ENCODE measurements around the gene ST6GALNAC1.

Gene ST6GALNAC1

DNA sequence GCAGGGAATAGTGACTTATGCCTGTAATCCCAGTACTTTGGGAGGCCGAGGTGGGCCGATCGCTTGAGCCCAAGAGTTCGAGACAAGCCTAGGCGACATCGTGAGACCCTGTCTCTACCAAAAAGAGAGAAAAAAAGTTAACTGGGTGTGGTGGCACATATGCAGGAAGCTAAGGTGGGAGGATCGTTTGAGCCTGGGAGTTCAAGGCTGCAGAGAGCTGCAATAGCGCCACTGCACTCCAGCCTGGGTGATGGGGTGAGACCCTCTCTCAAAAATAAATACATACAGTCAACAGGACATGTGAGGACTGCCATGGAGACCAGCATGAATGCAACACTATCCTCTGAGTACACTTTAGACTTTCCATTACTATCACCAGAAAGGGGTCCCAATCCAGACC lies 42.5 kb downstream of the ST6GALNAC1 start:
- Histone ChIP-seq H4K20me1 (ENCODE audit: low read depth, low read length) (no peaks in the 10 kb centered on the region), H3F3A (ENCODE audit: insufficient read depth) (no peaks in the 10 kb centered on the region), H3K27me3 (ENCODE audit: low read length) (no peaks in the 10 kb centered on the region), H3K9me3 (ENCODE audit: insufficient read depth, low read length) (no peaks in the 10 kb centered on the region), H3K79me2 (ENCODE audit: insufficient read depth, low read length) (no peaks in the 10 kb centered on the region), H3K9ac (ENCODE audit: low read length) (no peak overlapping the region), H3K36me3 (ENCODE audit: low read length) (no peaks in the 10 kb centered on the region), H2AFZ (ENCODE audit: low read depth, low read length, severe bottlenecking) (no peak overlapping the region), H3K27ac (ENCODE audit: low read depth, low read length) (no peak overlapping the region), H3K4me2 (ENCODE audit: low read depth, low read length, poor library complexity, severe bottlenecking) (no peak overlapping the region), H3K4me3 (ENCODE audit: insufficient read depth, low read length, poor library complexity, severe bottlenecking) (no peak overlapping the region), H3K9me2 (replicated peaks; ENCODE audit: insufficient read depth, low read length) (no peaks in the 10 kb centered on the region)
- TF ChIP-seq, protein P1, sequence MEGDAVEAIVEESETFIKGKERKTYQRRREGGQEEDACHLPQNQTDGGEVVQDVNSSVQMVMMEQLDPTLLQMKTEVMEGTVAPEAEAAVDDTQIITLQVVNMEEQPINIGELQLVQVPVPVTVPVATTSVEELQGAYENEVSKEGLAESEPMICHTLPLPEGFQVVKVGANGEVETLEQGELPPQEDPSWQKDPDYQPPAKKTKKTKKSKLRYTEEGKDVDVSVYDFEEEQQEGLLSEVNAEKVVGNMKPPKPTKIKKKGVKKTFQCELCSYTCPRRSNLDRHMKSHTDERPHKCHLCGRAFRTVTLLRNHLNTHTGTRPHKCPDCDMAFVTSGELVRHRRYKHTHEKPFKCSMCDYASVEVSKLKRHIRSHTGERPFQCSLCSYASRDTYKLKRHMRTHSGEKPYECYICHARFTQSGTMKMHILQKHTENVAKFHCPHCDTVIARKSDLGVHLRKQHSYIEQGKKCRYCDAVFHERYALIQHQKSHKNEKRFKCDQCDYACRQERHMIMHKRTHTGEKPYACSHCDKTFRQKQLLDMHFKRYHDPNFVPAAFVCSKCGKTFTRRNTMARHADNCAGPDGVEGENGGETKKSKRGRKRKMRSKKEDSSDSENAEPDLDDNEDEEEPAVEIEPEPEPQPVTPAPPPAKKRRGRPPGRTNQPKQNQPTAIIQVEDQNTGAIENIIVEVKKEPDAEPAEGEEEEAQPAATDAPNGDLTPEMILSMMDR (IDR thresholded peaks at IDR 0.05; ENCODE audit: insufficient read depth, low read length, poor library complexity, severe bottlenecking), result no peak
- TF ChIP-seq EZH2phosphoT487 (conservative IDR thresholded peaks at IDR 0.05; ENCODE audit: low read length), result no peak

DNA sequence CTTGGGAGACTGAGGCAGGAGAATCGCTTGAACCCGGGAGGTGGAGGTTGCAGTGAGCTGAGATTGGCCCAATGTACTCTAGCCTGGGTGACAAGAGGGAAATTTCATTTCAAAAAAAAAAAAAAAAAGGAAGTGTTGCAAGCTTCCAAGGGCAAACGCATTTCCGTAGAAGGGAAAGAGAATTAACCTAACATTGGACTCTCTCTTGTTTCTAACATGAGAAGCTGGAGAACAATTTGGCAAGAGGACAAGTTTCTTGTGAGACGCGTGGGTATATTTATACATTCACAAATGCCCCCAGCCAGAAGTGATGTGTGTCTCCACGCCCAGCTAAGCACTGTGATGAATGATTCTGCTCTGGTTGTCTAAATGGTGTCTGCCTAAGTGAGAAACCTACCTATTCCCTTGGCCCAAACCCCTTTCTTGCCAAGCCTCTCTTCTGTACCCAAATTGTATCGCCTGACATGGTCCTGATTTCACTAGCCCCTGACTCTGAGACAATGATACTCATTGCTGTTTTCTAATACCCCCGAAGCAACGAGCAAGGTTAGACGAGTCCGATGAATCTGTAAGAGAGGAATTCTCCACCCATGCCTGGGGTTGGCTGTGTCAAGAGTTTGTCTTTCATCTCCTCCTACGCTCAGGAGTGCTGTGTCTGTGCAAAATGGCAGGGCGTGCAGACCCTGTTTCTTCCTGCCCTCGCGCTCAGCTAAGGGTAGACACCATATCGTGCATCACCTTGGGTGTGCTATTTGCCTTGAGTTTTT lies 43.7 kb downstream of the ST6GALNAC1 start:
- Histone ChIP-seq H3K9ac (ENCODE audit: low read length) (no peak overlapping the region), H3K79me2 (ENCODE audit: insufficient read depth, low read length) (no peaks in the 10 kb centered on the region), H3K9me3 (ENCODE audit: insufficient read depth, low read length) (no peaks in the 10 kb centered on the region), H2AFZ (ENCODE audit: low read depth, low read length, severe bottlenecking) (no peak overlapping the region), H3K36me3 (ENCODE audit: low read length) (no peaks in the 10 kb centered on the region), H3K4me3 (ENCODE audit: insufficient read depth, low read length, poor library complexity, severe bottlenecking) (no peak overlapping the region), H3K27ac (ENCODE audit: low read depth, low read length) (no peak overlapping the region), H3K9me2 (replicated peaks; ENCODE audit: insufficient read depth, low read length) (no peaks in the 10 kb centered on the region), H3K27me3 (ENCODE audit: low read length) (no peaks in the 10 kb centered on the region), H3K4me2 (ENCODE audit: low read depth, low read length, poor library complexity, severe bottlenecking) (no peak overlapping the region), H3F3A (ENCODE audit: insufficient read depth) (no peaks in the 10 kb centered on the region), H4K20me1 (ENCODE audit: low read depth, low read length) (no peaks in the 10 kb centered on the region)
- no peak for TF ChIP-seq EZH2phosphoT487 (conservative IDR thresholded peaks at IDR 0.05; ENCODE audit: low read length)
- TF ChIP-seq, protein P1 (IDR thresholded peaks at IDR 0.05; ENCODE audit: insufficient read depth, low read length, poor library complexity, severe bottlenecking), result no peak

DNA sequence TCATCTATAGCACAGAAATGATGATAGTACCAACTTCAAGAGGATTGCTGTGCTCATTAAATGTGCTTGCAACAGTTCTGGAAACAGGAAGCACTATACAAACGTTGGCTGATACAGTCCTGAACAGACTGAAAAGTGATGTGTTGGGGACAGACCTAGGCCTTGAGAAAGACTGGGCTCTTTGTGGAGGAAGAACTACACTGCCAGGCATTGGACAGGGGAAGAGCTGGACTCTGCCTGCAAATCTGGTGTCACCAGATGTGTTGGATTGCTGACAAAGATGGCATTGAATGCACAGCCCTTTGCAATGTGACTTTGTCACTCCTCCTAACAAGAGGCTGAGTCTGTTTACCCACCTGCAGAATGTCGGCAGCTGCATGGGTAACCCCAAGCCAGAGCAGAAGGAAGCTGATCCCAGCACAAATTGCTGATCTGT lies 45.5 kb downstream of the ST6GALNAC1 start:
- no peak overlapping the region for H3K27ac ChIP-seq (ENCODE audit: low read depth, low read length)
- H3K4me3 ChIP-seq (ENCODE audit: insufficient read depth, low read length, poor library complexity, severe bottlenecking), result no peak overlapping the region
- H3K36me3 ChIP-seq (ENCODE audit: low read length), result no peaks in the 10 kb centered on the region
- H3K9me3 ChIP-seq (ENCODE audit: insufficient read depth, low read length), result no peaks in the 10 kb centered on the region
- no peaks in the 10 kb centered on the region for H3K27me3 ChIP-seq (ENCODE audit: low read length)
- no peaks in the 10 kb centered on the region for H4K20me1 ChIP-seq (ENCODE audit: low read depth, low read length)
- no peaks in the 10 kb centered on the region for H3K9me2 ChIP-seq (replicated peaks; ENCODE audit: insufficient read depth, low read length)
- no peaks in the 10 kb centered on the region for H3K79me2 ChIP-seq (ENCODE audit: insufficient read depth, low read length)
- no peak overlapping the region for H3K9ac ChIP-seq (ENCODE audit: low read length)
- no peak overlapping the region for H2AFZ ChIP-seq (ENCODE audit: low read depth, low read length, severe bottlenecking)
- no peak overlapping the region for H3K4me2 ChIP-seq (ENCODE audit: low read depth, low read length, poor library complexity, severe bottlenecking)
- TF ChIP-seq, protein P1 (IDR thresholded peaks at IDR 0.05; ENCODE audit: insufficient read depth, low read length, poor library complexity, severe bottlenecking), result no peak
- H3F3A ChIP-seq (ENCODE audit: insufficient read depth), result no peaks in the 10 kb centered on the region
